Tibial artery (tissue), 4 donors: ENCODE results near the gene PYCR2.

Source experiments
- DNase-seq, 2 donors: peaks; one replicate each; pipeline ENCODE4 v3.0.0-alpha.2; 2019
- H3K27ac ChIP-seq, 2 donors: fragments of 200-600 bp; sonication (generic) in 1 of 2; 1 replicate in 1 of 2; 2 replicates in 1 of 2; pipeline ENCODE4 v1.5.1; 2018 to 2019; ENCODE audit warnings: mild to moderate bottlenecking in 1 of 2
- H3K27me3 ChIP-seq, 2 donors: fragments of 200-600 bp; sonication (generic) in 1 of 2; one replicate each; pipeline versions ENCODE4 v1.5.1 to v1.6.0; 2016 to 2019
- H3K36me3 ChIP-seq, 3 donors: fragments of 200-600 bp; sonication (generic) in 2 of 3; one replicate each; pipeline ENCODE4 v1.5.1; 2016 to 2019; ENCODE audit warnings: mild to moderate bottlenecking in 2 of 3
- H3K4me1 ChIP-seq, 4 donors: fragments of 200-600 bp; sonication (generic) in 2 of 4; 1 replicate in 3 of 4; 2 replicates in 1 of 4; pipeline ENCODE4 v1.5.1; 2016 to 2019
- H3K4me3 ChIP-seq, 2 donors: fragments of 200-600 bp; sonication (generic) in 1 of 2; 1 replicate in 1 of 2; 2 replicates in 1 of 2; pipeline ENCODE4 v1.5.1; 2018 to 2019; ENCODE audit warnings: mild to moderate bottlenecking in 2 of 2
- H3K9me3 ChIP-seq, 3 donors: fragments of 200-600 bp; sonication (generic) in 1 of 3; one replicate each; pipeline ENCODE4 v1.5.1; 2016 to 2019
- CTCF ChIP-seq, 2 experiments: fragments of 200-600 bp in 1 of 2; fragments of 450-650 bp in 1 of 2; IDR thresholded peaks; one replicate each; pipeline ENCODE4 v1.5.1; 2017 to 2019; ENCODE audit warnings: antibody characterized with exemption in 2 of 2, mild to moderate bottlenecking in 1 of 2, moderate library complexity in 1 of 2
- intact Hi-C: fragments of 100-400 bp; cut with DNase I; formaldehyde crosslinking; loops from one replicate; pipeline ENCODE4 v1.15.0; 2023; ENCODE audit warnings: low total_unique reads

Gene PYCR2

GRCh38 chr1:225896937-225897549 is 27.0 kb downstream of the PYCR2 start:
- no peak for TF ChIP-seq CTCF (IDR thresholded peaks at IDR 0.05)
- no peaks in the 10 kb centered on the region for H3K36me3 ChIP-seq
- H3K27me3 ChIP-seq: no peaks in the 10 kb centered on the region
- intact Hi-C loops: no loop called here
- no peak overlapping the region for H3K27ac ChIP-seq
- no peak for DNase-seq
- no peak overlapping the region for H3K4me3 ChIP-seq
- no peaks in the 10 kb centered on the region for H3K9me3 ChIP-seq
- H3K4me1 ChIP-seq: no peaks in the 10 kb centered on the region

- Histone ChIP-seq H3K4me1 (no peaks in the 10 kb centered on the region), H3K27ac (no peak overlapping the region), H3K27me3 (no peaks in the 10 kb centered on the region), H3K9me3 (no peaks in the 10 kb centered on the region), H3K4me3 (no peak overlapping the region), H3K36me3 (no peaks in the 10 kb centered on the region)
- DNase-seq: no peak
- no peak for TF ChIP-seq CTCF (IDR thresholded peaks at IDR 0.05)
- intact Hi-C loops: no loop called here
These were observed 27.6 kb downstream of the PYCR2 start for GRCh38 chr1:225896494-225896893.

- DNase-seq: no peak
- intact Hi-C loops: no loop called here
These were observed 31.7 kb downstream of the PYCR2 start for GRCh38 chr1:225892307-225892706.

GRCh38 chr1:225891229-225891972 is 32.6 kb downstream of the PYCR2 start:
- no peak for DNase-seq
- intact Hi-C loops: no loop called here
- H3K4me1 ChIP-seq: peaks cover 0 to 9% (median 0%) of the 10 kb centered on the region in 4 donors
- no peak for TF ChIP-seq CTCF (IDR thresholded peaks at IDR 0.05)
- no peak overlapping the region for H3K27ac ChIP-seq
- H3K36me3 ChIP-seq: no peaks in the 10 kb centered on the region
- H3K4me3 ChIP-seq: no peak overlapping the region
- H3K27me3 ChIP-seq: peaks cover 0 to 12% of the 10 kb centered on the region in 2 donors
- no peaks in the 10 kb centered on the region for H3K9me3 ChIP-seq

More at GRCh38 chr1:225892307-225892706, 31.7 kb downstream of the PYCR2 start:
- no peak for TF ChIP-seq CTCF (IDR thresholded peaks at IDR 0.05)
- Histone ChIP-seq H3K4me1 (peaks cover 0 to 9% (median 0%) of the 10 kb centered on the region in 4 donors), H3K9me3 (no peaks in the 10 kb centered on the region), H3K27me3 (peaks cover 0 to 12% of the 10 kb centered on the region in 2 donors), H3K36me3 (no peaks in the 10 kb centered on the region), H3K4me3 (no peak overlapping the region), H3K27ac (no peak overlapping the region)

- DNase-seq: no peak
- Histone ChIP-seq H3K4me1 (peaks cover 0 to 9% (median 0%) of the 10 kb centered on the region in 4 donors), H3K36me3 (no peaks in the 10 kb centered on the region), H3K27me3 (peaks cover 0 to 12% of the 10 kb centered on the region in 2 donors), H3K27ac (no peak overlapping the region), H3K4me3 (no peak overlapping the region), H3K9me3 (no peaks in the 10 kb centered on the region)
- intact Hi-C loops: no loop called here
- no peak for TF ChIP-seq CTCF (IDR thresholded peaks at IDR 0.05)
These were observed 33.5 kb downstream of the PYCR2 start for GRCh38 chr1:225890346-225891228.
